HCT116 (cell line): ENCODE results near the gene TRAF2.

Experiments used
- POLR2AphosphoS5 ChIP-seq: IDR thresholded peaks from 2 replicates; pipeline ENCODE4 v1.6.1; 2011; ENCODE audit warnings: mild to moderate bottlenecking, low read depth, low read length, moderate library complexity
- RAD21 ChIP-seq: IDR thresholded peaks from 2 replicates; pipeline ENCODE4 v1.6.1; 2012; ENCODE audit warnings: low read depth, mild to moderate bottlenecking
- ZNF274 ChIP-seq: fragments of 200-500 bp; sonication (Bioruptor generic); IDR thresholded peaks from 2 replicates; pipeline ENCODE4 v1.6.1; 2014; ENCODE audit warnings: mild to moderate bottlenecking, low read depth, low read length, inconsistent platforms
- TF ChIP-seq, protein P1 (sequence below): IDR thresholded peaks from 2 replicates; pipeline ENCODE4 v1.6.1; 2012; ENCODE audit warnings: low read depth

- TF ChIP-seq POLR2AphosphoS5 (no peak; the same call in 1 of the 2 replicates), RAD21 (no peak), ZNF274 (no peak)
- TF ChIP-seq, protein P1, sequence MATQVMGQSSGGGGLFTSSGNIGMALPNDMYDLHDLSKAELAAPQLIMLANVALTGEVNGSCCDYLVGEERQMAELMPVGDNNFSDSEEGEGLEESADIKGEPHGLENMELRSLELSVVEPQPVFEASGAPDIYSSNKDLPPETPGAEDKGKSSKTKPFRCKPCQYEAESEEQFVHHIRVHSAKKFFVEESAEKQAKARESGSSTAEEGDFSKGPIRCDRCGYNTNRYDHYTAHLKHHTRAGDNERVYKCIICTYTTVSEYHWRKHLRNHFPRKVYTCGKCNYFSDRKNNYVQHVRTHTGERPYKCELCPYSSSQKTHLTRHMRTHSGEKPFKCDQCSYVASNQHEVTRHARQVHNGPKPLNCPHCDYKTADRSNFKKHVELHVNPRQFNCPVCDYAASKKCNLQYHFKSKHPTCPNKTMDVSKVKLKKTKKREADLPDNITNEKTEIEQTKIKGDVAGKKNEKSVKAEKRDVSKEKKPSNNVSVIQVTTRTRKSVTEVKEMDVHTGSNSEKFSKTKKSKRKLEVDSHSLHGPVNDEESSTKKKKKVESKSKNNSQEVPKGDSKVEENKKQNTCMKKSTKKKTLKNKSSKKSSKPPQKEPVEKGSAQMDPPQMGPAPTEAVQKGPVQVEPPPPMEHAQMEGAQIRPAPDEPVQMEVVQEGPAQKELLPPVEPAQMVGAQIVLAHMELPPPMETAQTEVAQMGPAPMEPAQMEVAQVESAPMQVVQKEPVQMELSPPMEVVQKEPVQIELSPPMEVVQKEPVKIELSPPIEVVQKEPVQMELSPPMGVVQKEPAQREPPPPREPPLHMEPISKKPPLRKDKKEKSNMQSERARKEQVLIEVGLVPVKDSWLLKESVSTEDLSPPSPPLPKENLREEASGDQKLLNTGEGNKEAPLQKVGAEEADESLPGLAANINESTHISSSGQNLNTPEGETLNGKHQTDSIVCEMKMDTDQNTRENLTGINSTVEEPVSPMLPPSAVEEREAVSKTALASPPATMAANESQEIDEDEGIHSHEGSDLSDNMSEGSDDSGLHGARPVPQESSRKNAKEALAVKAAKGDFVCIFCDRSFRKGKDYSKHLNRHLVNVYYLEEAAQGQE, result no peak
Measured at GRCh38 chr9:136855461-136856078, 30.7 kb upstream of the TRAF2 start.
